H1 (cell line): Measurements from ENCODE around the gene POLR2H. TPM values are rescaled to one million over a fixed set of nuclear protein-coding genes. Genes with fewer than 3 reads are reported as not detected.

Source experiments
- polyA plus RNA-seq, 7 experiments: library from polyadenylated mRNA; depleted of rRNA in 3 of 7; stranded (reverse) in 5 of 7; unstranded in 2 of 7; fragments of >200 nt in 5 of 7; fragments of 200-250 nt in 2 of 7; gene quantifications; 1 replicate in 5 of 7; 2 replicates in 1 of 7; 4 replicates in 1 of 7; pipeline versions ENCODE4 v1.2.1 to v1.2.3, GENCODE V29; 2011 to 2013; ENCODE audit warnings: missing spikeins in 2 of 7, mixed read lengths in 2 of 7
- total RNA-seq: library from RNA; stranded (reverse); fragmentation: NEBNext Ultra II Directional; extraction: Animal tissue kit (Norgen Biotek cat#: 25700); gene quantifications from 2 replicates; pipeline ENCODE4 v1.2.1, GENCODE V29; 2021
- TF ChIP-seq, protein P1 (sequence below): IDR thresholded peaks from 2 replicates; pipeline ENCODE4 v1.6.1; 2011; ENCODE audit warnings: low read depth, mild to moderate bottlenecking, low read length; ENCODE audit not compliant: insufficient read depth

Gene POLR2H
- total and polyA plus RNA-seq, 2 of the 8 experiments (the other 6 are each of a cell fraction or from before 2014, with no cell fraction given), result 113 to 335 TPM

DNA sequence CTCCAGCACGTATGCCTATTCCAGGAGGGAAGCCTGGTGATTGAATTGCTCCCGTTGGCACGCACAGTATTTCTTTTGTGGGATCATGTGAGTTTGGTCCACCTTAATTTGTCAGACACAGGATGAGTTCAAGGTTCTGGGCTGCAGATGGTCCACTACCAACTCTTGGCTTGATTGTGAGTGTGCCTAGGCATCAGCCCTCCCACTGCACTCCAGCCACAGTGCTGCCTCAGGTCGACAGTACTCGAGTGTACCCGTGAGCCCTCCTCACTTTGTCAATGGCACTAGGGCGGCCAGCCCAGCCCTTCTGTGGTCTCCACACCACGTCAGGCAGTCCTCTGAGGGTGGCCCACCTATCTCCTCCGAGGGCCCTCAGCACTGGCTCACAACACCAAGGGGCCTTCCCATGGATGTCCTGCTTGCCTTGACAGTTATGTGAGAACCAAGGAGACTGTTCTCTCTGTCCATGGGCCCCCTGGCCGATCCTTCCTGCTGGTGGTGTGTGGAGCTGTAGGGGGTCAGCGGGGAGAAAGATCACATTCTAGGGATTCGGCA, 48.5 kb downstream of the POLR2H start (continued):
- TF ChIP-seq, protein P1, sequence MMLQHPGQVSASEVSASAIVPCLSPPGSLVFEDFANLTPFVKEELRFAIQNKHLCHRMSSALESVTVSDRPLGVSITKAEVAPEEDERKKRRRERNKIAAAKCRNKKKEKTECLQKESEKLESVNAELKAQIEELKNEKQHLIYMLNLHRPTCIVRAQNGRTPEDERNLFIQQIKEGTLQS, result no peak
- TF ChIP-seq, all 59 proteins: peak for 0
